SK-N-SH treated with all-trans-retinoic acid at 6 μM for 48 hours (cell line): ENCODE data around the gene ILRUN.
"Not testable (repeated sequence)": the region's sequence is repeated elsewhere in the genome, so short reads cannot be mapped to it uniquely, and the experiment has no call there.

Experiments
- ATAC-seq: fragments of 200-7000 bp; cut with Tn5 transposase; 3 replicates; pipeline ENCODE4 v1.9.1; 2020; ENCODE audit warnings: mild to moderate bottlenecking, moderate library complexity
- ARNTL ChIP-seq: fragments of 450-650 bp; formaldehyde crosslinking; IDR thresholded peaks from 2 replicates; pipeline ENCODE4 v1.5.0; 2020; ENCODE audit warnings: low read depth, mild to moderate bottlenecking, moderate library complexity, borderline replicate concordance
- BACH2 ChIP-seq: fragments of 250-450 bp; sonication (Bioruptor Pico); IDR thresholded peaks from 2 replicates; pipeline ENCODE4 v1.9.0; 2021; ENCODE audit warnings: mild to moderate bottlenecking, borderline replicate concordance
- CREB5 ChIP-seq: fragments of 250-450 bp; sonication (Bioruptor Pico); IDR thresholded peaks from 2 replicates; pipeline ENCODE4 v1.5.1; 2020; ENCODE audit warnings: low read depth, mild to moderate bottlenecking, moderate library complexity
- CSDC2 ChIP-seq: fragments of 250-450 bp; sonication (Bioruptor Pico); IDR thresholded peaks from 2 replicates; pipeline ENCODE4 v1.5.0; 2020; ENCODE audit warnings: mild to moderate bottlenecking, moderate library complexity
- CSRNP3 ChIP-seq: fragments of 250-450 bp; sonication (Bioruptor Pico); IDR thresholded peaks from 2 replicates; pipeline ENCODE4 v1.5.1; 2021; ENCODE audit warnings: mild to moderate bottlenecking, moderate library complexity
- GLIS3 ChIP-seq: fragments of 250-450 bp; sonication (Bioruptor Pico); IDR thresholded peaks from 2 replicates; pipeline ENCODE4 v1.5.0; 2020; ENCODE audit warnings: mild to moderate bottlenecking, moderate library complexity
- ISL1 ChIP-seq: fragments of 250-450 bp; sonication (Bioruptor Pico); IDR thresholded peaks from 2 replicates; pipeline ENCODE4 v2.1.2; 2022; ENCODE audit warnings: mild to moderate bottlenecking, moderate library complexity
- OSR1 ChIP-seq: fragments of 250-450 bp; sonication (Bioruptor Pico); IDR thresholded peaks from 2 replicates; pipeline ENCODE4 v1.8.0; 2022; ENCODE audit warnings: moderate library complexity, mild to moderate bottlenecking, inconsistent platforms
- PATZ1 ChIP-seq: fragments of 250-450 bp; sonication (Bioruptor Pico); IDR thresholded peaks from 2 replicates; pipeline ENCODE4 v1.8.0; 2020; ENCODE audit warnings: mild to moderate bottlenecking, moderate library complexity, borderline replicate concordance
- POU6F1 ChIP-seq: fragments of 250-450 bp; sonication (Bioruptor Pico); IDR thresholded peaks from 2 replicates; pipeline ENCODE4 v1.8.0; 2021; ENCODE audit warnings: low read depth, mild to moderate bottlenecking, moderate library complexity, borderline replicate concordance
- PPARA ChIP-seq: fragments of 250-450 bp; sonication (Bioruptor Pico); IDR thresholded peaks from 2 replicates; pipeline ENCODE4 v1.5.0; 2020; ENCODE audit warnings: mild to moderate bottlenecking, borderline replicate concordance
- RARB ChIP-seq: fragments of 250-450 bp; sonication (Bioruptor Pico); IDR thresholded peaks from 2 replicates; pipeline ENCODE4 v1.8.0; 2021; ENCODE audit warnings: mild to moderate bottlenecking, moderate library complexity
- SNAI2 ChIP-seq: fragments of 250-450 bp; sonication (Bioruptor Pico); IDR thresholded peaks from 2 replicates; pipeline ENCODE4 v1.5.0; 2020; ENCODE audit warnings: mild to moderate bottlenecking, moderate library complexity
- TCF4 ChIP-seq: fragments of 250-450 bp; sonication (Bioruptor Pico); IDR thresholded peaks from 2 replicates; pipeline ENCODE4 v1.8.0; 2021; ENCODE audit warnings: mild to moderate bottlenecking, moderate library complexity, borderline replicate concordance
- ZC3H10 ChIP-seq: fragments of 250-450 bp; sonication (Bioruptor Pico); IDR thresholded peaks from 2 replicates; pipeline ENCODE4 v1.5.1; 2021; ENCODE audit warnings: mild to moderate bottlenecking, moderate library complexity
- ZFP3 ChIP-seq: fragments of 250-450 bp; sonication (Bioruptor Pico); IDR thresholded peaks from 2 replicates; pipeline ENCODE4 v1.5.0; 2020; ENCODE audit warnings: mild to moderate bottlenecking, moderate library complexity
- ZFP30 ChIP-seq: fragments of 450-650 bp; formaldehyde crosslinking; IDR thresholded peaks from 2 replicates; pipeline ENCODE4 v1.5.0; 2022; ENCODE audit warnings: mild to moderate bottlenecking, moderate library complexity
- ZNF565 ChIP-seq: fragments of 450-650 bp; formaldehyde crosslinking; conservative IDR thresholded peaks from 2 replicates; pipeline ENCODE4 v1.5.0; 2020; ENCODE audit warnings: low read depth, mild to moderate bottlenecking, moderate library complexity
- ZNF70 ChIP-seq: fragments of 450-650 bp; formaldehyde crosslinking; IDR thresholded peaks from 2 replicates; pipeline ENCODE4 v1.5.0; 2020; ENCODE audit warnings: mild to moderate bottlenecking, moderate library complexity
- ZNF8 ChIP-seq: fragments of 450-650 bp; formaldehyde crosslinking; IDR thresholded peaks from 2 replicates; pipeline ENCODE4 v1.5.0; 2020; ENCODE audit warnings: mild to moderate bottlenecking, moderate library complexity

ILRUN gene

GRCh38 chr6:34684919-34685318 lies 11.6 kb downstream of the ILRUN start:
- no peak for ATAC-seq
- TF ChIP-seq CREB5 (CRISPR knock-in tag) (no peak), OSR1 (no peak), BACH2 (CRISPR knock-in tag) (no peak)

- no peak for ATAC-seq
- TF ChIP-seq ZNF70 (CRISPR knock-in tag) (no peak), GLIS3 (CRISPR knock-in tag) (no peak), SNAI2 (CRISPR knock-in tag) (no peak), ARNTL (CRISPR knock-in tag) (no peak), CREB5 (CRISPR knock-in tag) (no peak)
Observed at GRCh38 chr6:34684364-34684763, 12.2 kb downstream of the ILRUN start.

GRCh38 chr6:34680802-34681515 lies 15.6 kb downstream of the ILRUN start:
- ATAC-seq: no peak
- no peak for TF ChIP-seq OSR1
- TF ChIP-seq RARB (CRISPR knock-in tag): no peak
- no peak for TF ChIP-seq POU6F1 (CRISPR knock-in tag)
- TF ChIP-seq CSDC2 (CRISPR knock-in tag): no peak
- no peak for TF ChIP-seq ARNTL (CRISPR knock-in tag)
- TF ChIP-seq ZNF565 (CRISPR knock-in tag): no peak
- no peak for TF ChIP-seq ZFP30 (CRISPR knock-in tag)
- no peak for TF ChIP-seq PPARA (CRISPR knock-in tag)
- no peak for TF ChIP-seq SNAI2 (CRISPR knock-in tag)
- no peak for TF ChIP-seq PATZ1
- no peak; the same call in 1 of the 2 replicates for TF ChIP-seq ISL1 (CRISPR knock-in tag)
- TF ChIP-seq CREB5 (CRISPR knock-in tag): no peak
- TF ChIP-seq CSRNP3 (CRISPR knock-in tag): no peak
- no peak for TF ChIP-seq ZFP3 (CRISPR knock-in tag)
- TF ChIP-seq ZC3H10 (CRISPR knock-in tag): no peak
- no peak for TF ChIP-seq TCF4 (CRISPR knock-in tag)
- TF ChIP-seq ZNF70 (CRISPR knock-in tag): no peak
- TF ChIP-seq ZNF8: no peak
- TF ChIP-seq BACH2 (CRISPR knock-in tag): no peak

GRCh38 chr6:34680313-34680712 lies 16.3 kb downstream of the ILRUN start:
- ATAC-seq: not testable (repeated sequence)
